ENCODE data around the gene GAST. TPM values are rescaled to one million over a fixed set of nuclear protein-coding genes. Genes with fewer than 3 reads are reported as not detected.
A peak's percentile ranks its signal among the peaks of the same experiment; 100 is the strongest.

Gene GAST
- total and polyA plus RNA-seq, 2 of the 13 experiments (the other 11 are each of a cell fraction or from before 2014, with no cell fraction given), result 0.32 to 0.42 TPM

- no peak for TF ChIP-seq TEF (CRISPR knock-in tag; IDR thresholded peaks at IDR 0.05)
- no peak for TF ChIP-seq ZBTB44 (CRISPR knock-in tag; IDR thresholded peaks at IDR 0.05)
- TF ChIP-seq ZNF382 (CRISPR knock-in tag; IDR thresholded peaks at IDR 0.05; ENCODE audit: borderline replicate concordance), result no peak
- no peak for TF ChIP-seq RAD51 (IDR thresholded peaks at IDR 0.05; ENCODE audit: borderline replicate concordance)
- TF ChIP-seq ZNF569 (CRISPR knock-in tag; IDR thresholded peaks at IDR 0.05; ENCODE audit: borderline replicate concordance), result no peak
- no peak for TF ChIP-seq FUBP1 (CRISPR knock-in tag; IDR thresholded peaks at IDR 0.05; ENCODE audit: borderline replicate concordance)
- no peak for TF ChIP-seq HCFC1 (IDR thresholded peaks at IDR 0.05; ENCODE audit: low read depth, low read length)
- TF ChIP-seq, protein P1, sequence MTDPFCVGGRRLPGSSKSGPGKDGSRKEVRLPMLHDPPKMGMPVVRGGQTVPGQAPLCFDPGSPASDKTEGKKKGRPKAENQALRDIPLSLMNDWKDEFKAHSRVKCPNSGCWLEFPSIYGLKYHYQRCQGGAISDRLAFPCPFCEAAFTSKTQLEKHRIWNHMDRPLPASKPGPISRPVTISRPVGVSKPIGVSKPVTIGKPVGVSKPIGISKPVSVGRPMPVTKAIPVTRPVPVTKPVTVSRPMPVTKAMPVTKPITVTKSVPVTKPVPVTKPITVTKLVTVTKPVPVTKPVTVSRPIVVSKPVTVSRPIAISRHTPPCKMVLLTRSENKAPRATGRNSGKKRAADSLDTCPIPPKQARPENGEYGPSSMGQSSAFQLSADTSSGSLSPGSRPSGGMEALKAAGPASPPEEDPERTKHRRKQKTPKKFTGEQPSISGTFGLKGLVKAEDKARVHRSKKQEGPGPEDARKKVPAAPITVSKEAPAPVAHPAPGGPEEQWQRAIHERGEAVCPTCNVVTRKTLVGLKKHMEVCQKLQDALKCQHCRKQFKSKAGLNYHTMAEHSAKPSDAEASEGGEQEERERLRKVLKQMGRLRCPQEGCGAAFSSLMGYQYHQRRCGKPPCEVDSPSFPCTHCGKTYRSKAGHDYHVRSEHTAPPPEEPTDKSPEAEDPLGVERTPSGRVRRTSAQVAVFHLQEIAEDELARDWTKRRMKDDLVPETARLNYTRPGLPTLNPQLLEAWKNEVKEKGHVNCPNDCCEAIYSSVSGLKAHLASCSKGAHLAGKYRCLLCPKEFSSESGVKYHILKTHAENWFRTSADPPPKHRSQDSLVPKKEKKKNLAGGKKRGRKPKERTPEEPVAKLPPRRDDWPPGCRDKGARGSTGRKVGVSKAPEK (CRISPR knock-in tag; IDR thresholded peaks at IDR 0.05; ENCODE audit: borderline replicate concordance), result no peak
- TF ChIP-seq KLF12 (CRISPR knock-in tag; IDR thresholded peaks at IDR 0.05; ENCODE audit: borderline replicate concordance), result peak; percentile 84; the same call in 1 of the 2 replicates
- TF ChIP-seq ZNF446 (CRISPR knock-in tag; IDR thresholded peaks at IDR 0.05), result no peak
- no peak for TF ChIP-seq ZNF644 (CRISPR knock-in tag; IDR thresholded peaks at IDR 0.05; ENCODE audit: low read depth)
- no peak for TF ChIP-seq RFX1 (IDR thresholded peaks at IDR 0.05)
- TF ChIP-seq, protein P2, sequence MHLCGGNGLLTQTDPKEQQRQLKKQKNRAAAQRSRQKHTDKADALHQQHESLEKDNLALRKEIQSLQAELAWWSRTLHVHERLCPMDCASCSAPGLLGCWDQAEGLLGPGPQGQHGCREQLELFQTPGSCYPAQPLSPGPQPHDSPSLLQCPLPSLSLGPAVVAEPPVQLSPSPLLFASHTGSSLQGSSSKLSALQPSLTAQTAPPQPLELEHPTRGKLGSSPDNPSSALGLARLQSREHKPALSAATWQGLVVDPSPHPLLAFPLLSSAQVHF (CRISPR knock-in tag; IDR thresholded peaks at IDR 0.05), result no peak
- no peak for TF ChIP-seq CBX1 (IDR thresholded peaks at IDR 0.05; ENCODE audit: low read depth)
- TF ChIP-seq HNRNPK (IDR thresholded peaks at IDR 0.05; ENCODE audit: low read depth, low read length, poor library complexity, severe bottlenecking), result no peak
- TF ChIP-seq RARA (CRISPR knock-in tag; IDR thresholded peaks at IDR 0.05), result peak; percentile 22; the same call in 1 of the 2 replicates
- TF ChIP-seq ZNF281 (CRISPR knock-in tag; IDR thresholded peaks at IDR 0.05; ENCODE audit: borderline replicate concordance), result no peak
These were observed 26.1 kb downstream of the GAST start (continued) for GRCh38 chr17:41738077-41738800.

All from HepG2 (cell line).